ENCODE measurements around the gene BAG1.

- TF ChIP-seq, protein P1, sequence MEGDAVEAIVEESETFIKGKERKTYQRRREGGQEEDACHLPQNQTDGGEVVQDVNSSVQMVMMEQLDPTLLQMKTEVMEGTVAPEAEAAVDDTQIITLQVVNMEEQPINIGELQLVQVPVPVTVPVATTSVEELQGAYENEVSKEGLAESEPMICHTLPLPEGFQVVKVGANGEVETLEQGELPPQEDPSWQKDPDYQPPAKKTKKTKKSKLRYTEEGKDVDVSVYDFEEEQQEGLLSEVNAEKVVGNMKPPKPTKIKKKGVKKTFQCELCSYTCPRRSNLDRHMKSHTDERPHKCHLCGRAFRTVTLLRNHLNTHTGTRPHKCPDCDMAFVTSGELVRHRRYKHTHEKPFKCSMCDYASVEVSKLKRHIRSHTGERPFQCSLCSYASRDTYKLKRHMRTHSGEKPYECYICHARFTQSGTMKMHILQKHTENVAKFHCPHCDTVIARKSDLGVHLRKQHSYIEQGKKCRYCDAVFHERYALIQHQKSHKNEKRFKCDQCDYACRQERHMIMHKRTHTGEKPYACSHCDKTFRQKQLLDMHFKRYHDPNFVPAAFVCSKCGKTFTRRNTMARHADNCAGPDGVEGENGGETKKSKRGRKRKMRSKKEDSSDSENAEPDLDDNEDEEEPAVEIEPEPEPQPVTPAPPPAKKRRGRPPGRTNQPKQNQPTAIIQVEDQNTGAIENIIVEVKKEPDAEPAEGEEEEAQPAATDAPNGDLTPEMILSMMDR (conservative IDR thresholded peaks at IDR 0.05; ENCODE audit: low read depth, low read length): no peak
- TF ChIP-seq EZH2 (IDR thresholded peaks at IDR 0.05; ENCODE audit: borderline replicate concordance, low read depth, low read length, poor library complexity, severe bottlenecking): no peak
These were observed 830 bp upstream of the BAG1 start for GRCh38 chr9:33265211-33265865.
